ENCODE data around the gene COL27A1. TPM values are rescaled to one million over a fixed set of nuclear protein-coding genes. Genes with fewer than 3 reads are reported as not detected.

Gene COL27A1
- total RNA-seq, 4 donors from 2014 or later: 1.0 to 5.7 (median 3.3) TPM

GRCh38 chr9:114110180-114110579, 45.2 kb upstream of the COL27A1 start:
- no peaks in the 10 kb centered on the region for H3K36me3 ChIP-seq
- no peak overlapping the region for H3K27ac ChIP-seq
- TF ChIP-seq EP300 (IDR thresholded peaks at IDR 0.05) (no peak), POLR2AphosphoS5 (IDR thresholded peaks at IDR 0.05) (peak; percentile 28), POLR2A (IDR thresholded peaks at IDR 0.05) (no peak), CTCF (IDR thresholded peaks at IDR 0.05) (no peak)
- 63 to 77% methylated on average over 2 of the region's 2 CpGs for WGBS, 2 donors (ENCODE audit: low coverage in 1 of 2)
- no peak for ATAC-seq
- H3K4me1 ChIP-seq: peaks cover 0 to 19% (median 5%) of the 10 kb centered on the region in 3 donors
- H3K27me3 ChIP-seq: peaks cover 21% of the 10 kb centered on the region
- no peaks in the 10 kb centered on the region for H3K9me3 ChIP-seq
- H3K4me3 ChIP-seq: no peak overlapping the region

- Histone ChIP-seq H3K4me1 (peaks cover 0 to 19% (median 9%) of the 10 kb centered on the region in 3 donors), H3K36me3 (no peaks in the 10 kb centered on the region), H3K27ac (no peak overlapping the region), H3K9me3 (no peaks in the 10 kb centered on the region), H3K27me3 (peaks cover 42% of the 10 kb centered on the region), H3K4me3 (no peak overlapping the region)
- TF ChIP-seq EP300 (IDR thresholded peaks at IDR 0.05) (no peak), POLR2AphosphoS5 (IDR thresholded peaks at IDR 0.05) (peak; percentile 43), CTCF (IDR thresholded peaks at IDR 0.05) (no peak), POLR2A (IDR thresholded peaks at IDR 0.05) (no peak)
- no peak for ATAC-seq
- WGBS, 2 donors (ENCODE audit: low coverage in 1 of 2): no CpG with 5 or more reads among the region's 1 CpG
These were observed 43.0 kb upstream of the COL27A1 start for GRCh38 chr9:114112325-114112724.

- no peak overlapping the region for H3K4me3 ChIP-seq
- WGBS, 2 donors (ENCODE audit: low coverage in 1 of 2): 20 to 32% methylated on average over 1 to 4 of the region's 10 CpGs
- peaks cover 48% of the 10 kb centered on the region for H3K27me3 ChIP-seq
- no peaks in the 10 kb centered on the region for H3K36me3 ChIP-seq
- H3K9me3 ChIP-seq: no peaks in the 10 kb centered on the region
- peak overlapping the region in 2 of 4 donors; percentile 24 to 43 for H3K27ac ChIP-seq
- TF ChIP-seq POLR2AphosphoS5 (IDR thresholded peaks at IDR 0.05) (peak; percentile 41), CTCF (IDR thresholded peaks at IDR 0.05) (no peak)
- H3K4me1 ChIP-seq: peaks cover 0 to 19% (median 9%) of the 10 kb centered on the region in 3 donors
- ATAC-seq: peak; percentile 74
These were observed 42.4 kb upstream of the COL27A1 start for GRCh38 chr9:114112778-114113584.

GRCh38 chr9:114114364-114114763, 41.0 kb upstream of the COL27A1 start:
- WGBS, 2 donors (ENCODE audit: low coverage in 1 of 2): 44 to 64% methylated on average over 2 of the region's 2 CpGs

More at GRCh38 chr9:114114364-114114763, 41.0 kb upstream of the COL27A1 start:
- Histone ChIP-seq H3K27ac (no peak overlapping the region), H3K4me1 (peaks cover 0 to 19% (median 9%) of the 10 kb centered on the region in 3 donors), H3K27me3 (peaks cover 62% of the 10 kb centered on the region), H3K9me3 (no peaks in the 10 kb centered on the region), H3K4me3 (no peak overlapping the region), H3K36me3 (no peaks in the 10 kb centered on the region)
- no peak for TF ChIP-seq CTCF (IDR thresholded peaks at IDR 0.05)
- TF ChIP-seq POLR2A (IDR thresholded peaks at IDR 0.05): no peak
- no peak for TF ChIP-seq POLR2AphosphoS5 (IDR thresholded peaks at IDR 0.05)
- TF ChIP-seq EP300 (IDR thresholded peaks at IDR 0.05): no peak
- no peak for ATAC-seq
